Measurements from ENCODE around the gene REELD1. TPM values are rescaled to one million over a fixed set of nuclear protein-coding genes. Genes with fewer than 3 reads are reported as not detected.

REELD1 gene
- total and polyA plus RNA-seq, 4 donors = 0.22 to 0.86 (median 0.56) TPM

- 0% methylated on average over 75 of the region's 75 CpGs for WGBS, 2 donors
- H3K36me3 ChIP-seq (ENCODE audit: control insufficient read depth in 4 of 4, insufficient read depth in 4 of 4, low read length in 4 of 4) = peaks cover 0 to 3% (median 2%) of the 10 kb centered on the region in 4 donors
- no peaks in the 10 kb centered on the region for H3K27me3 ChIP-seq (ENCODE audit: control insufficient read depth in 3 of 3, insufficient read depth in 3 of 3, low read length in 2 of 3)
- TF ChIP-seq CTCF (IDR thresholded peaks at IDR 0.05; ENCODE audit: control extremely low read depth, extremely low read depth) = no peak
- H3K9me3 ChIP-seq (ENCODE audit: control insufficient read depth in 4 of 4, insufficient read depth in 3 of 4, low read length in 3 of 4) = no peaks in the 10 kb centered on the region
- H3K9ac ChIP-seq (ENCODE audit: insufficient read depth in 1 of 2, low read length in 2 of 2) = peak within 1 kb of the TSS; percentile 95 to 96
- H3K4me3 ChIP-seq = peak within 1 kb of the TSS; percentile 97
- peaks cover 8 to 24% (median 16%) of the 10 kb centered on the region in 5 donors for H3K4me1 ChIP-seq (ENCODE audit: control insufficient read depth in 5 of 5, insufficient read depth in 5 of 5, low read length in 5 of 5)
- DNase-seq (peak; percentile 91 to 95 (median 94)), ATAC-seq (ENCODE audit: insufficient read depth, low FRiP score) (peak; percentile 97)
- peak within 1 kb of the TSS; percentile 95 to 99 for H3K27ac ChIP-seq (ENCODE audit: low read depth in 1 of 2, low read length in 1 of 2)
Observed at GRCh38 chr4:146175541-146176453, 38.5 kb upstream of the REELD1 start, which contains the start of gene LSM6. Gene LSM6, plus strand, starts transcription at chr4:146175718. Its CDS starts 7,204 bp downstream, at chr4:146182922.

- Histone ChIP-seq H3K36me3 (ENCODE audit: control insufficient read depth in 4 of 4, insufficient read depth in 4 of 4, low read length in 4 of 4) (peaks cover 0 to 3% (median 2%) of the 10 kb centered on the region in 4 donors), H3K9ac (ENCODE audit: insufficient read depth in 1 of 2, low read length in 2 of 2) (peak overlapping the region in 1 of 2 donors; percentile 96), H3K27ac (ENCODE audit: low read depth in 1 of 2, low read length in 1 of 2) (no peak overlapping the region), H3K4me1 (ENCODE audit: control insufficient read depth in 5 of 5, insufficient read depth in 5 of 5, low read length in 5 of 5) (peaks cover 8 to 24% (median 16%) of the 10 kb centered on the region in 5 donors), H3K9me3 (ENCODE audit: control insufficient read depth in 4 of 4, insufficient read depth in 3 of 4, low read length in 3 of 4) (no peaks in the 10 kb centered on the region), H3K4me3 (peak overlapping the region; percentile 31), H3K27me3 (ENCODE audit: control insufficient read depth in 3 of 3, insufficient read depth in 3 of 3, low read length in 2 of 3) (no peaks in the 10 kb centered on the region)
- ATAC-seq (ENCODE audit: insufficient read depth, low FRiP score) = no peak
- 44 to 46% methylated on average over 2 of the region's 2 CpGs for WGBS, 2 donors
- no peak for DNase-seq
- no peak for TF ChIP-seq CTCF (IDR thresholded peaks at IDR 0.05; ENCODE audit: control extremely low read depth, extremely low read depth)
Observed at GRCh38 chr4:146176891-146177290, 37.4 kb upstream of the REELD1 start.

GRCh38 chr4:146178126-146178525, 36.2 kb upstream of the REELD1 start:
- no peak for TF ChIP-seq CTCF (IDR thresholded peaks at IDR 0.05; ENCODE audit: control extremely low read depth, extremely low read depth)
- Histone ChIP-seq H3K9me3 (ENCODE audit: control insufficient read depth in 4 of 4, insufficient read depth in 3 of 4, low read length in 3 of 4) (no peaks in the 10 kb centered on the region), H3K9ac (ENCODE audit: insufficient read depth in 1 of 2, low read length in 2 of 2) (no peak overlapping the region), H3K27ac (ENCODE audit: low read depth in 1 of 2, low read length in 1 of 2) (no peak overlapping the region), H3K36me3 (ENCODE audit: control insufficient read depth in 4 of 4, insufficient read depth in 4 of 4, low read length in 4 of 4) (peaks cover 1 to 7% (median 5%) of the 10 kb centered on the region in 4 donors), H3K4me1 (ENCODE audit: control insufficient read depth in 5 of 5, insufficient read depth in 5 of 5, low read length in 5 of 5) (peaks cover 8 to 27% (median 16%) of the 10 kb centered on the region in 5 donors), H3K4me3 (no peak overlapping the region), H3K27me3 (ENCODE audit: control insufficient read depth in 3 of 3, insufficient read depth in 3 of 3, low read length in 2 of 3) (no peaks in the 10 kb centered on the region)
- DNase-seq (no peak), ATAC-seq (ENCODE audit: insufficient read depth, low FRiP score) (no peak)
- WGBS, 2 donors = 77 to 85% methylated on average over 8 of the region's 8 CpGs
